HL-60 (cell line): ENCODE results near the gene SSC5D.

Experiments used
- CTCF ChIP-seq: IDR thresholded peaks from one replicate; pipeline ENCODE4 v1.5.1; 2011; ENCODE audit warnings: low read length, control low read depth, inconsistent platforms; ENCODE audit not compliant: insufficient read depth
- GABPA ChIP-seq: IDR thresholded peaks from 2 replicates; pipeline ENCODE4 v1.6.1; 2012; ENCODE audit warnings: low read depth
- POLR2AphosphoS5 ChIP-seq: IDR thresholded peaks from 2 replicates; pipeline ENCODE4 v1.6.1; 2012; ENCODE audit warnings: low read depth
- SPI1 ChIP-seq: IDR thresholded peaks from 2 replicates; pipeline ENCODE4 v1.6.1; 2012; ENCODE audit warnings: low read depth, mild to moderate bottlenecking, borderline replicate concordance
- TF ChIP-seq, protein P1 (sequence below): IDR thresholded peaks from 2 replicates; pipeline ENCODE4 v1.6.1; 2012; ENCODE audit warnings: low read depth; ENCODE audit not compliant: insufficient replicate concordance

GRCh38 chr19:55453511-55454260 is 34.5 kb upstream of the SSC5D start:
- TF ChIP-seq CTCF (no peak), SPI1 (no peak), POLR2AphosphoS5 (no peak), GABPA (no peak)
- TF ChIP-seq, protein P1, sequence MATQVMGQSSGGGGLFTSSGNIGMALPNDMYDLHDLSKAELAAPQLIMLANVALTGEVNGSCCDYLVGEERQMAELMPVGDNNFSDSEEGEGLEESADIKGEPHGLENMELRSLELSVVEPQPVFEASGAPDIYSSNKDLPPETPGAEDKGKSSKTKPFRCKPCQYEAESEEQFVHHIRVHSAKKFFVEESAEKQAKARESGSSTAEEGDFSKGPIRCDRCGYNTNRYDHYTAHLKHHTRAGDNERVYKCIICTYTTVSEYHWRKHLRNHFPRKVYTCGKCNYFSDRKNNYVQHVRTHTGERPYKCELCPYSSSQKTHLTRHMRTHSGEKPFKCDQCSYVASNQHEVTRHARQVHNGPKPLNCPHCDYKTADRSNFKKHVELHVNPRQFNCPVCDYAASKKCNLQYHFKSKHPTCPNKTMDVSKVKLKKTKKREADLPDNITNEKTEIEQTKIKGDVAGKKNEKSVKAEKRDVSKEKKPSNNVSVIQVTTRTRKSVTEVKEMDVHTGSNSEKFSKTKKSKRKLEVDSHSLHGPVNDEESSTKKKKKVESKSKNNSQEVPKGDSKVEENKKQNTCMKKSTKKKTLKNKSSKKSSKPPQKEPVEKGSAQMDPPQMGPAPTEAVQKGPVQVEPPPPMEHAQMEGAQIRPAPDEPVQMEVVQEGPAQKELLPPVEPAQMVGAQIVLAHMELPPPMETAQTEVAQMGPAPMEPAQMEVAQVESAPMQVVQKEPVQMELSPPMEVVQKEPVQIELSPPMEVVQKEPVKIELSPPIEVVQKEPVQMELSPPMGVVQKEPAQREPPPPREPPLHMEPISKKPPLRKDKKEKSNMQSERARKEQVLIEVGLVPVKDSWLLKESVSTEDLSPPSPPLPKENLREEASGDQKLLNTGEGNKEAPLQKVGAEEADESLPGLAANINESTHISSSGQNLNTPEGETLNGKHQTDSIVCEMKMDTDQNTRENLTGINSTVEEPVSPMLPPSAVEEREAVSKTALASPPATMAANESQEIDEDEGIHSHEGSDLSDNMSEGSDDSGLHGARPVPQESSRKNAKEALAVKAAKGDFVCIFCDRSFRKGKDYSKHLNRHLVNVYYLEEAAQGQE, result no peak
